HG02884 (cell line): Measurements from ENCODE around the gene FOXI2.

Source experiments
- ATAC-seq: cut with Tn5 transposase; IDR thresholded peaks from one replicate; pipeline ENCODE4 v1.9.1; 2021; ENCODE audit warnings: mild to moderate bottlenecking, moderate library complexity; ENCODE audit not compliant: unreplicated experiment

Gene FOXI2

DNA sequence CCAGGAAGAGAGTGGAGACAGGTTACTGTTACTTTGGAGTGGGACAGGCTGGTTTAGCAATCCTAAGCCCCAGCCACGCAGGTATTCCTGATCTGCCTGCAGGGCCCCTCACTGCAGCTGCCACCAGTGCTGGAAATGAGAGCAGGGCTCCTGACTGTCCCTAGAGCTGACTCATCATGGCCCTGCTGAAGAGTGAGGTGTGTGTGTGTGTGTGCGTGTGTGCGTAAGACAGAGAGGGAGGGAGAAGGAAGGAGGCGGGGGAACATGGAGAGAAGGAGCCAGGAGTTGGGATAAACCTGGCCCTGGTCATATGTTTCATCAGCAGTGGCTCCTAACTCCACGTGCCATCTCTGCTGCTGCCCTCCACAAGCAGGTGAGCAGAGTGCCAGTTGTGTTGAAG lies 3.6 kb downstream of the FOXI2 start:
- ATAC-seq = no peak

DNA sequence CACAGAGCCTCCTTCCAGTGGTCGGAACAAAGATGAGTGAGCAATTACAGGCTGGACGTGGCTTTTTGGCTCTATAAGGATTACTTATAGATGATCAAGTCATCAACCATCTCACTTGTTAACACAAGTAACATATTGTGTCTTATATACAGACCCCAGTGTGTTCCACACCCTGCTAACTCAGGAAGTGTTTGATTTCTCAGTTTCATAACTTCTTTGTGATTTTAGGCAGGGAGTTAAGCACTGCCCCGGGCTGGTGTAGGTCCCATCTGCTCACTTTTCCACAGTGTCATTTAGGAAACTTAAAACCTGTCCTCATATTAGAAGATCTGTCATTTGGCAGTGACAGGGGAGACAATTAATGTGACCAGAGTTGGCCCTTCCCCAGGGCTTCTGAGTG lies 6.2 kb downstream of the FOXI2 start:
- no peak for ATAC-seq

DNA sequence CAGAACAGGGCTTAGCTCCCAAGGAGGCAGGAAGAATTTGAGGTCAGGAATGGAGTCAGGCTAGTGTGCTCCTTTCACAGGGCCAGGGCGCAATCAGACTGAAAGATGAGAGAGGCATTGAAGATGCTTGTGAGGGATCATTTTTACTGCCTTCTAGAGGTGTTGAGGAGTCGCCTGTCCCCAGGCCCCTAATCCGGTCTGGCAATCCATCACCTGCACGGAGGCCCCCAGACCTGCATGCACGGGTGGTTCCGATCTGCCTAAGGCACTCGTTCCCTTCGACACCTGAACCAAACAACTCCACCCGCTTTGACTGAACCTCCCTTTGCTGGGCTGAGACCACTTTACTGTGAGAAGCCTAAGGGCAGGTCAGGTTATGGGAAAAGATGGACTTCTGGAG lies 8.0 kb downstream of the FOXI2 start:
- ATAC-seq = no peak

DNA sequence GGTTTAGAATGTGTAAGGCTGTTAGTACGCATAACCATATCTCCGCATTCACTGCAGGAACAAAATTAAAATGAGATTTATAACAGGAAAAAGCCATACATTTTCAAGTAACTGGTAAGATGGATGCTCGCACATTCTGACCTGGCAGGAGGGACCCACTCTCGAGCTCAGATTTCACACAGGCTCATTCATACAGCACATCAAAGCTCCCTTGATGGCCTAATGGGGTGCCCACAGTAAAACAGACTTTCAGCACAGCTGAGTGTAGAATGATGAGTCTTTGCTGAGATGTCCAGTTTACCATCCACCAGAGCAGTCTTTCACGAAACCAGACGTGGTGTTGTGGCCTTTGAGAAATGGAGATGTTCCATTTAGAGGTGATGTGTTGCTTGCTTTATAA lies 8.9 kb downstream of the FOXI2 start:
- ATAC-seq = no peak

DNA sequence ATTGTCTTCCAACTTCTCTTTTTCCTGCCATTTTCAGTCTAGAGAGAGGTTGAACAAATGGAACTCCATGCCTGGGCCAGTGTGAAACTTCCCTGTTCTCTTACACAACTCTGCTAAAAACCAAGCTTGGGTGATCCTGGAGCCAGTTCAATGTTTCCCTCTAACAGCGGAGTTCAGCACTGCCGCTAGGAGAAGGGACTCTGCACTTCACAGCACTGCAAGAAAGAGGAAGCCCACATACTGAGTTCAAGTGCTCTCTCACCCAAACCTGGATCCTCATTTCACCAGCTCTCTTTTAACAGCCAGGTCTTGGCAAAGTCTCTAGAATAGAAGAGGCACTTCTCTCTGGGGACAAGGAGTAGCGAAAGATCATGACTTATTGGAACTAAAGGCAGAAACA lies 18.8 kb downstream of the FOXI2 start:
- ATAC-seq = no peak

DNA sequence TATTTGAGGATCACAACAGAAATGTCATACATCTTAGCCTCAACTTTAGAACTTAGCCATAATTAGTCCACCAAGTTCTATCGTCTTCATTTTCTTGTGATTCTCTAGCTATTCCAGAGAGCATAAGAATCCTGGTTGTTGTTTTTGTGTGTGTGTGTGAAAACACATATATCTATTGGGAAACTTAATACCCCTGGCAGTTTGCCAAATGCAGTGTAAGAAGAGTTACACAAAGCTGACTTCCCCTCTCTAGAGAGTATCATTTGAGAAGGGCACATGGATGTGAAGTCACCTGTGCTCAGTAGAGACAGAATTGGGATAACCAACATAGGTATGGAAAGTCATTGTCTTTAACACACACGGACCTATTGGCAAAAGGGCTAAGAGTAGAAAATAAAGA lies 19.3 kb downstream of the FOXI2 start:
- no peak for ATAC-seq

DNA sequence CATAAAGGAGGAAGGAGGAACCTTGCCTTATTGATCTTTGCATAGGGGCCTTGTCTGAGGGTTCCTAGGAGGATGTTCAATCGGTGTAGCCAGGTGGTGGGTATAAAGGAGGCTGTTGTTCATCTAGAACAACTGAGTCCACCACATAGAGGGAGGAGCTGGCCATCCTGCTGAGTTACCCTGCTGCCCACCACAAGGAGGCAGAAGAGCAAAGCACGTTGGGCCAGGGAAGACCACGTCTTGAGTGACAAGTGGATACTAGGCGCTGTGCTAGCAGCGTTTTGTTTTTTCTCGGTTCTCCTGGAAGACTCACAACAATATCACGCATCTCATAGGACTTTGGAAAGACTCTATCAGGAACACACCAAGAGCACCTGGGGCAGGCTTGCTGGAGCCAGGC lies 20.0 kb downstream of the FOXI2 start:
- no peak for ATAC-seq

DNA sequence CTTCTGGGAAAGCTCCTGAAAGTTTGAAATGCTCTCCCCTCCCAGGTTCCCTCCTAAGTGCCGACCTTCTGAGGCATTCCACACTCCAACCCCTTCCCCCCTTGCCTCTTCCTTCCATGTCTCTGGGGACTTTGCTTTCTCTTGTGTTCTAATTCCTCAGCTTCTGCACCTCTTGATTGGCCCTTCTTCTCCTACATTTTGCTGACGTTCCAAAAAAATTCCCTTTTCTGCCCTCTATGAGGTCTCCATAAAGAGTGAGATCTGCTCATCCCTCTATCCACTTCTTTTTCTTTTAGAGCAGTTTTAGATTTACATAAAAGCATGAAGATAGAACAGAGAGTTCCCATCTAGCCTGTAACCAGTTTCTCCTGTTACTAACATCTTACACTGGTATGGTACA lies 22.3 kb downstream of the FOXI2 start:
- ATAC-seq = no peak

DNA sequence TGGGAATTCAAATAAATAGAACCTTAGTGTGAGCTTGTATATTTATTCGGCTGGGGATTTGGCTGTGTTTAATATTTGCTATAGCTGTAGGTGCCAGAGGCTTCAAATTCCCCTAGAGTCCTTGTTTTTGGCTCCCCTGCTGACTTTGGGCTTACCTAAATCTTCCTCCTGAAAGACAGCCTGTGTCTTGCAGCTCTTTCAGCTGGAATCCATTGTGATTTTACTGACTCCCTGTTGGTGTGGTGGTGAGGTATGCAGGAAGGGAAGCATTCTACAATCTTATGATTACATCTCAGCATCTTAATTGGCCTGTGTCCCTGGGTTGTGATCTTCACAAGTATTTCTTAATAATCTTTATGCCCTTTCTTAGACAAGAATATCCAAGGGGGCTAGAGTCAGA lies 25.9 kb downstream of the FOXI2 start:
- no peak for ATAC-seq

DNA sequence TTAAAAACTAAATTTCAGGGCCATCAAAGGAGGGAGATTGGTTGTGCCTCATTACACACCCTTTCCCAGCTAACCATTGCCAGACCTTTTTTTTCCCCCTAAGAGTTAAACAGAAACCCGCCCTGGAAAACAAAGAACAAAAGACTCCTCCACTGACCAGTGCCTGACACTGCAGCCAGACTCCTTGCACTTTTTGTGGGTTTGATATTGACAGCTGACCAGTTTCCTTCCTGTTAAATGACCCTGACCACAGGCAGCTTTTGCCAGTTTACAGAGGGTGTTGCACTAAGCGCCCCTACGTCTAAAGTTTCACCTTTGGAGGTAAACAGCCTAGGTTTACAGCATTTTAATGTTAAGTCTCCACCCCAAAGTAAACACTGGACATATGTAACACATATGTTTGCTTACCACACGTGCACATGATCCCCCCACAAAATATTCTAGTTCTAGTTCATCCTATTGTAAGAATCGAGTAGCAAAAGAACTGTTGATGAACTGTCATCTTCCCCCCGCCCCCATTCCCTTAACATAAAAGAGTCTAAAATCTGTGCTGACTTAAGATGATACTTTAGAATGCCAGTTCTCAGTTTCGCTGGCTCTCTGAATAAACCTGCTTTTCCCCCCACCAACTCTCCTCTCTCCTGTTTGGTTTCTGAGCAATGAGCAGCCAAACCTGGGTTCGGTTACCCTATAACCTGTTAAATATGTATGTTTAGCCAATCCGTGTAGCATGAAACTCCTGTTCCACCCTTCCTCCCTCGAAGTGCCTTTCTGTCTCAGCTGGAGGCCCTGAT lies 38.0 kb downstream of the FOXI2 start:
- no peak for ATAC-seq

DNA sequence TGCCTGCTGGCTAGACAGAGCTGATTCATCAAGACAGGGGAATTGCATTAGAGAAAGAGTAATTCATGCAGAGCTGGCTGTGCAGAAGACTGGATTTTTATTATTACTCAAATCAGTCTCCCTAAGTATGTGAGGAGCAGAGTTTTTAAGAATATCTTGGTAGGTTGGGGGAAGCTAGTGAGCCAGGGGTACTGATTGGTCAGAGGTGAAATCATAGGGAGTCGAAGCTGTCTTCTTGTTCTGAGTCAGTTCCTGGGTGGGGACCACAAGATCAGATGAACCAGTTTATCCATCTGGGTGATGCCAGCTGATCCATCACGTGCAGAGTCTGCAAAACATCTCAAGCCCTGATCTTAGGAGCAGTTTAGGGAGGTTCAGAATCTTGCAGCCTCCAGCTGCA lies 39.8 kb downstream of the FOXI2 start:
- no peak for ATAC-seq

DNA sequence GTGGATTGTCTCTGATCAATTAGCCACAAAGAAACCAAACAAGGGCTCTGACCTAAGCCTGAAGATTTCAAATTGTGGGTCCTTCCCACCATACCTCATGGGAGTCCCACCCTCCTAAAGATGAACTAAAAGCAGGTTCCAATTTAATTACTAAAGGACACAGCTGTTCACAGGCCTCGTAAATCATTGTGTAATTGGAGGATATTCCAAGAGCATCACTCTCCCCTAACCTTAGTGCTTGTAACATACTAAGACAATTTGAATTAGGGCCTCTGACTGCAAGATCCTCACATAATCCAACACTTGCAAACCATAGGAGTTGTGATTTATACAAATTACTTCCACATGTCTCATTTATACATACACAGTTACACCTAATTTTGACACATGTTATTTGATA lies 44.4 kb downstream of the FOXI2 start:
- no peak for ATAC-seq

DNA sequence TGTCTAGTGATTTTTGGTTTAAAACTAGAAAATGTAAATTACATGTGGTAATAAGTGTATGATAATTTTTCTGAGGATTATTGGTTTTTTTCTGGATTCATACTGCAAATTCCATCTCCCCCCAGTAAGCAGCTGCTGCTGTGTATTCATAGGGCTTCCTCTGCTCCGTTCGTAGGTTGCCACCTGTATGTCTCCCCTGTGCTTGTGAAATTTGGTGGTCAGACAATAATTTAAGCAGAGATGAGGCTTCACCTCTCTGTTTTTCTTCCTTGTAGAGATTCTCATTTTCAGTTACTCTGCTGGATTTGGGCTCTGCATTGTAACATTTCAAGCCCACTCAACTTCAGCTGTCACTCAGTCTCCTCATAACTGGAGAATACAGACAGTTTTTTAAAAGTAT lies 50.9 kb downstream of the FOXI2 start:
- ATAC-seq = no peak

DNA sequence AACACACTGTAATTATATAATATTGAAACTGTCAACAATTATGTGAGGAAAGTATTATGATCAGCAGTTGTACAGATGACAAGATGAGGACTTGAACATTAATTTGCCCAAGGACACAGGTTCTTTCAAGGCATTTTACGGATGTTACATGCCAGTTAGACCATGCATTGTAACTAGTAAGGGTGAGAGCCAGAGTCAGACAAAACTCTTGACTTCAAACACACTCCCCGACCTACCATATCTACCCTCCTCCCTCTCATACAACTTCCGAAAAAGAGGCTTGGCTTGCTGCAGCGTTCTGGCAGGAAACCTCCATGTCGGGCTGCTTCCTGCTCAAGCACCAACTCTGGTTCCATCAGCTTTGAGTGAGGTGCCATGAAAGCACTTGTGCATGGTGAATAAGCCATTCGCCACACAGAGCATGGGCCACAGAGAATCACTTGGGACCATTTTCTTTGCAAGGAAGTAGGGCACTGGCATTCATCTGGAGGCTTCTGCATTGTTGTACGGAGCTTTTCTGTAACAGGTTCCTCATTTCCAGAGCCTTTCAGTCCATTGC lies 53.2 kb downstream of the FOXI2 start:
- ATAC-seq = no peak
